Lower leg skin (tissue), 4 donors: Measurements from ENCODE around the gene FGF21. TPM values are rescaled to one million over a fixed set of nuclear protein-coding genes. Genes with fewer than 3 reads are reported as not detected.

Experiments
- DNase-seq, 2 donors: peaks; one replicate each; pipeline ENCODE4 v3.0.0-alpha.2; 2019; ENCODE audit warnings: low spot score in 2 of 2
- H3K4me3 ChIP-seq: fragments of 200-600 bp; sonication (generic); 2 replicates; pipeline ENCODE4 v1.5.1; 2017; ENCODE audit warnings: mild to moderate bottlenecking, low read depth; ENCODE audit not compliant: poor library complexity, severe bottlenecking
- POLR2A ChIP-seq, 2 donors: fragments of 450-650 bp; IDR thresholded peaks; one replicate each; pipeline ENCODE4 v1.6.1; 2016 to 2017; ENCODE audit warnings: antibody characterized with exemption in 2 of 2, mild to moderate bottlenecking in 1 of 2, moderate library complexity in 1 of 2
- WGBS, 2 donors: methylation state at CpG; one replicate each; pipeline ENCODE4 v1.1.5; 2018; 5-methylcytosine and 5-hydroxymethylcytosine counted together
- intact Hi-C: fragments of 100-400 bp; cut with DNase I; formaldehyde crosslinking; loops from one replicate; pipeline ENCODE4 v1.15.0; 2023; ENCODE audit warnings: low total_unique reads
- total RNA-seq, 4 donors: library from RNA; depleted of rRNA; stranded (reverse); fragments of >200 nt; gene quantifications; one replicate each; pipeline ENCODE4 v1.1.0, GENCODE V29; 2016
- TF ChIP-seq, protein P1 (sequence below), 3 donors: fragments of 450-650 bp; IDR thresholded peaks; one replicate each; pipeline ENCODE4 v1.5.1; 2016; ENCODE audit warnings: antibody characterized with exemption in 3 of 3, mild to moderate bottlenecking in 3 of 3, moderate library complexity in 2 of 3

Gene FGF21
- total RNA-seq, 4 donors from 2014 or later = not detected

- no peak overlapping the region for H3K4me3 ChIP-seq
- DNase-seq = peak in 1 of 2 donors; percentile 61
- TF ChIP-seq, protein P1, sequence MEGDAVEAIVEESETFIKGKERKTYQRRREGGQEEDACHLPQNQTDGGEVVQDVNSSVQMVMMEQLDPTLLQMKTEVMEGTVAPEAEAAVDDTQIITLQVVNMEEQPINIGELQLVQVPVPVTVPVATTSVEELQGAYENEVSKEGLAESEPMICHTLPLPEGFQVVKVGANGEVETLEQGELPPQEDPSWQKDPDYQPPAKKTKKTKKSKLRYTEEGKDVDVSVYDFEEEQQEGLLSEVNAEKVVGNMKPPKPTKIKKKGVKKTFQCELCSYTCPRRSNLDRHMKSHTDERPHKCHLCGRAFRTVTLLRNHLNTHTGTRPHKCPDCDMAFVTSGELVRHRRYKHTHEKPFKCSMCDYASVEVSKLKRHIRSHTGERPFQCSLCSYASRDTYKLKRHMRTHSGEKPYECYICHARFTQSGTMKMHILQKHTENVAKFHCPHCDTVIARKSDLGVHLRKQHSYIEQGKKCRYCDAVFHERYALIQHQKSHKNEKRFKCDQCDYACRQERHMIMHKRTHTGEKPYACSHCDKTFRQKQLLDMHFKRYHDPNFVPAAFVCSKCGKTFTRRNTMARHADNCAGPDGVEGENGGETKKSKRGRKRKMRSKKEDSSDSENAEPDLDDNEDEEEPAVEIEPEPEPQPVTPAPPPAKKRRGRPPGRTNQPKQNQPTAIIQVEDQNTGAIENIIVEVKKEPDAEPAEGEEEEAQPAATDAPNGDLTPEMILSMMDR (IDR thresholded peaks at IDR 0.05) = no peak
- no peak for TF ChIP-seq POLR2A (IDR thresholded peaks at IDR 0.05)
- intact Hi-C loops = no loop called here
- WGBS, 2 donors = 46 to 54% methylated on average over 11 of the region's 11 CpGs
These were observed 30.2 kb upstream of the FGF21 start for GRCh38 chr19:48724796-48725753.

DNA sequence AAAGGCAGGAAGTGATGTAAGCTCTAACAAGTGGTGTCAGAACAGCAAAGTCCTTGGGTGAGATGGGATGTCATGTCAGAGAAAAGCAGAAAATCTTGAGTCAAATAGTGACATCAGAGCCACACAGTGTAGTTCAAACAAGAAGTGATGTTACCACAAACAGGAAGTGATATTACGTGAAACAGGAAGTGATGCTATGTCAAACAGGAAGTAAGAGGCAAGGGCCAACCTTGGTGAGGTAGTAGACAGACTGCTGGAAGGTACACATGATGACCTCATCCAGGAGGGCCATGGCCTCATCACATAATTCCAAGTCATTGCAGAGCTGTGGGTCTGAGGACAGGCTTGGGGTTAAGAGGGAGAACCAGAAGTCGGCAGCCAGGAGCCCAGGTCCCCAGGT lies 28.8 kb upstream of the FGF21 start:
- TF ChIP-seq, protein P1 (IDR thresholded peaks at IDR 0.05) = no peak
- TF ChIP-seq POLR2A (IDR thresholded peaks at IDR 0.05) = no peak
- no peak overlapping the region for H3K4me3 ChIP-seq
- WGBS, 2 donors = 61 to 74% methylated on average over 2 of the region's 2 CpGs
- no peak for DNase-seq
- intact Hi-C loops = no loop called here

DNA sequence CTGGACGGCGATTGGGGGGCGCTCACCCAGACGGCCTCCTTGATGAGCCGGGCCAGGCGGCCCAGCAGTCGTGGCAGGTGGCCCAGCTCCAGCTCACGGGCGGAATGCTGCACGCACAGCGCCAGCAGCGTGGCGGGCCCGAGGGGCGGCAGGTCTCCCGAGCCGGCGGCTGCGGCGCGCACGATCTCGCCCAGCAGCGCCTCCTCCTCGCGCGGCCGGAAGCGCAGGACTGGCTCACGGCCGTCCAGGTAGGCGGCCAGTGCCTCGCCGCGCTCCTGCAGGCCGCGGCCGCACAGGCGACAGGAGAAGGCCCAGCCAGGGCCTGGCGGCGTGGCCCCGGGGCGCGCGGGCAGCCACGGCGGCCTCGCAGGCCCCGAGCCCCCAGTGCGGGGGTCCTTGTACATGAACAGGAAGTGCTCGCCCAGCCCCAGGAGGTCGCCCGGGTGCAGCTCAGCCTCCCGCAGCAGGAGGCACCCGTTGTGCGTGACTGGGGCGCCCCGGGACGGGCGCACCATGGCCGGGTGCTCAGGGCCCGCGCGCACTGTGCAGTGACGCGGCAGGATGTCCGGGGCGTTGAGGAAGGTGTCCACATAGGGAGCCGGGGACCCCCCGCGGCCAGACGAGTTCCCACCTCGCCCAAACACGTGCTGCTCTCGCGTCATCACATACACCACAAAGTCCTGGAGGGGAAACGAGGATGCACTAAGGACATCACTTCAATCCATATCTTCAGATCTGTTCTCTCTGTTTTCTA lies 26.2 kb upstream of the FGF21 start:
- no peak for DNase-seq
- 52 to 64% methylated on average over 35 to 65 of the region's 77 CpGs for WGBS, 2 donors
- intact Hi-C loops = no loop called here
- TF ChIP-seq, protein P1 (IDR thresholded peaks at IDR 0.05) = no peak
- no peak for TF ChIP-seq POLR2A (IDR thresholded peaks at IDR 0.05)
- no peak overlapping the region for H3K4me3 ChIP-seq

DNA sequence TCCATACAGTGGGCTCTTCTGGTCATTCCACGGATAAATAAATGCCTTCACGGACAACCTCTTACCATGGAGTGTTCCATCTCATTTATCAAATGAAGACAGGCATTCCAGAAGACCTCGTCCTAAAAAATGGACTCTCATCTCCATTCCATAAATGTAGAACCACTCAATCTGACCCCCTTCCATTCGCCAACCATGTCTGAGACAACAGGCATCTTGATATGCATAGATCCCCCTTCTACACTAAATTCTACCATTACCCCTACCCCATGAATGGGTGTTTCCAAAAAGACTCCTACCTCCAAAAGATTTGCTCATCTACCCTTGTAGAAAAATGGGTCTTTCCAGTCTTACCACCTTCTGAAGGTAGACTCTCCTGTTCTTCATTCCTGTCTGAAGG lies 23.9 kb upstream of the FGF21 start:
- intact Hi-C loops = no loop called here
- no peak for TF ChIP-seq POLR2A (IDR thresholded peaks at IDR 0.05)
- TF ChIP-seq, protein P1 (IDR thresholded peaks at IDR 0.05) = no peak
- no peak overlapping the region for H3K4me3 ChIP-seq
- 90 to 96% methylated on average over 4 of the region's 4 CpGs for WGBS, 2 donors
- no peak for DNase-seq

DNA sequence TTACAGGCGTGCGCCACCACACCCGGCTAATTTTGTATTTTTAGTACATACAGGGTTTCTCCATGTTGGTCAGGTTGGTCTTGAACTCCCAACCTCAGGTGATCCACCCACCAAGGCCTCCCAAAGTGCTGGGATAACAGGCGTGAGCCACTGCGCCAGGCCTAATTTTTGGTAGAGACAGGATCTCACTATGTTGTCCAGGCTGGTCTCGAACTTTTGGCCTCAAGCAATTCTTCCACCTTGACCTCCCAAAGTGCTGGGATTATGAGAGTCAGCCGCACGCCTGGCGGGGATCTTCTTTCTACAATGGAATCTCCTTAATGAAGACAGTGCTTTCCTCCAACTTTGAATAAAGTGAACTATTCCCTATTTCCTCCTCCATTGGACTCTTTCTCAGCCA lies 20.7 kb upstream of the FGF21 start:
- WGBS, 2 donors = 94 to 97% methylated on average over 7 to 9 of the region's 9 CpGs
- intact Hi-C loops = no loop called here
- H3K4me3 ChIP-seq = no peak overlapping the region
- TF ChIP-seq POLR2A (IDR thresholded peaks at IDR 0.05) = no peak
- TF ChIP-seq, protein P1 (IDR thresholded peaks at IDR 0.05) = no peak
- no peak for DNase-seq
